GM12875 (cell line): ENCODE data around the gene RAP1GAP2.

ENCODE experiments used
- H3K4me3 ChIP-seq: one replicate; pipeline ENCODE4 v1.5.1; 2011; ENCODE audit warnings: low read depth, low read length, control low read depth
- CTCF ChIP-seq: IDR thresholded peaks from 2 replicates; pipeline ENCODE4 v1.5.1; 2011; ENCODE audit warnings: low read depth, mild to moderate bottlenecking, control low read depth, inconsistent platforms, low read length, moderate library complexity, borderline replicate concordance; ENCODE audit not compliant: insufficient read depth

Gene RAP1GAP2

GRCh38 chr17:2862197-2862596 lies 66.0 kb downstream of the RAP1GAP2 start:
- TF ChIP-seq CTCF, result no peak
- H3K4me3 ChIP-seq, result no peak overlapping the region

DNA sequence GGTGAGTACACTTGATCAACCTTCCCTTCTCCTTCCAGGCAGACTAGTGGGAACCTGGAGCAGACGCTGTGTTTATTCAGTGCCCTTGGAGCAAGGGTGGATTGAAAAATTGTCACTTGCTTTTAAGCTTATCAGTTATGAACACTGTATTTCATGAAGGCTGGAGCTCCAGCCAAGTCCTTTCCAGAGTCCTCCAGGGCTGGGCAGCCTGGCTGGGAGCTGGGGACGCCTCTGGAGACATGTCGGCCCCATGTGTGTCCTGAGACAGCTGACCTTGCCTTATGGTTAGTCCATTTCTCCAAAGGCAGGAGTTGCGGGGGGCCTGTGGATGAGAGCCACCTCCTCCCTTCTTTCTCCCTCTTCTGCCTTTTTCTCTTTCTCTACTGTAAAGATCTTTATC lies 67.0 kb downstream of the RAP1GAP2 start:
- no peak for TF ChIP-seq CTCF
- no peak overlapping the region for H3K4me3 ChIP-seq

- no peak overlapping the region for H3K4me3 ChIP-seq
- no peak for TF ChIP-seq CTCF
Measured at GRCh38 chr17:2865228-2865627, 69.0 kb downstream of the RAP1GAP2 start.

DNA sequence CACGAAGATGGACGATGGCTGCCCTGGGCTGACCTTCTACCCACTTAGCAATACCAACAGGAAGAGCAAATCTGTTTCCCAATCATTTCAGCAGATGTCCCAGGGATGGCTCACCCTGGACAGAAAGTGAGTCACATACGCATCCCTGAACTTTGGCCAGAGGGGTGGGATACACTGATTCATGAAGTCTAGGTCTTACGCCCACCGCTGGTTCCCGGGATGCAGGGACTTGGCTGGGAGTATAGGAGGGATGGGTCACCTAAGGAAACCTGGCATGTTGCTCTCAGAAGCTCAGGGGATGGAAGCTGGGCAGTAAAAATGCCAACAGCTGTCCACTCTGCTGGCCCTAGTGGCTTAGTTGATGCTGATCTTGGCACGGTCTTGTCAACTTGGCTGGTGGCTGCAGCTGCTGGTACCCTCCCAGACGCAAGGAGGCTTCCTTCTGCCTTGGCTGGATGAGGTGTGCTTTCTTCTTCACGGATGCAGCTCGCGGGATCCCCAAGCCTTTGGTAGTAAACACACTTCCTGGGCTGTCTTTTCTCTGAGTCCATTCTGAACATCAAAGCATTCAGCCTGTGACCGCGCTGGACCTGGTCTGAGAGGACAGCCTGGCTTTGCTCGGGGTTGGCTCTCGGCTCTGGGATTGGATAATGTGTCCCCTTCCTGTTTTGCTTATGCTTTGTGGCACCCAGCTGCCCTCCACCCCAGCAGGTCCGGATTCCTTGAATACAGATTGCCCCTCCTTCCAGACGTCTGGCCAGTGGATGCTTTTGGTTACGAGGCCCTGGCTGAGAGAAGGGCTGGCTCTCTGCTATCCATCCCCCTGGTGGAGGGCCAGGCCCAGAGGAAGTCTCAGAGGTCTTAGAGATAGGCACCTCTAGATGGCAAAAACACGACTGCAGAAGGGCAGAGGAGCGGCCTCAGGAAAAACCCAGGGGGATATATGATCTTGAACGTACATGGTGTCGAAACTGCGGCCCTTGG lies 71.5 kb downstream of the RAP1GAP2 start:
- no peak for TF ChIP-seq CTCF
- H3K4me3 ChIP-seq, result no peak overlapping the region

DNA sequence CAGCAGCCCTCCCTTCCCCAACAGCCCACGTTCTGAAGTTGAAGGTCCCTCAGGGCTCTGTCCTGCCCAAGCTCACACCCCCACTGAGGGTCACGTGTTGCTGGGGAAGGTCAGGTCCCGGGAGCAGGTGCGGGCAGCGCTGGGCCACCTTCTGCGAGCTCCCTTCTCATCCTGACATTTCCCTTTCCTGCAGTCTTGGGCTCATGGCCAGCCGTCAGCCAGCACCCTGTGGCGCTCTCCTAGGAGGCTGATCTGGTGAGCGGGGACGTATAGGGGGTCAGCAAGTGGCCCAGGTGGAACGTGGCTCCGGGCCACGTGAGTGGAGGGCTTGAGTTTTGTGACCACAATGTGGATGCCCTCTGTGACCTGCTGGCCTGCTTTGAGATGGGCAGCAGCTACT lies 73.4 kb downstream of the RAP1GAP2 start:
- H3K4me3 ChIP-seq, result no peak overlapping the region
- TF ChIP-seq CTCF, result no peak

DNA sequence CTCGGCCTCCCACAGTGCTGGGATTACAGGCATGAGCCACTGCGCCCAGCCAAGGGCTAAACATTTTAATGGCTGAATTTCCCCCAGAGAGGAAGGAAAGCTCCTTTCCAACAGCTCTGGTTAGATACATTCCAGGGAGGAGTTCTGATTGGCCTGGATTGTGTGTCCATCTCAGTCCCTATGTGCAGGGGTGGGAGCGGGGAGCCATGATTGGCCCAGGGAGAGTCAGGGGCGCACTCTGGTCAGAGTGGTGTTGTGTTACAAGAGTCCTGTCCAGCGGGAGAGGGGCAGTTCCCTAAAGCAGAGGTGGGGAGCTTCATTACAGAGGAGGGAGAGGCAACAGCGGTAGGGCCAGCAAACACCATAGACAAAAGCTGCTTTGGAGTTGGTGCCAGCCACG lies 75.0 kb downstream of the RAP1GAP2 start:
- TF ChIP-seq CTCF, result no peak
- H3K4me3 ChIP-seq, result no peak overlapping the region

- H3K4me3 ChIP-seq, result no peak overlapping the region
- no peak for TF ChIP-seq CTCF
Measured at GRCh38 chr17:2871720-2872119, 75.5 kb downstream of the RAP1GAP2 start.
